GM19438 (cell line): ENCODE measurements around the gene MGST2.

Source experiments
- ATAC-seq: cut with Tn5 transposase; IDR thresholded peaks from one replicate; pipeline ENCODE4 v1.9.1; 2021; ENCODE audit warnings: low read depth; ENCODE audit not compliant: unreplicated experiment

MGST2 gene

DNA sequence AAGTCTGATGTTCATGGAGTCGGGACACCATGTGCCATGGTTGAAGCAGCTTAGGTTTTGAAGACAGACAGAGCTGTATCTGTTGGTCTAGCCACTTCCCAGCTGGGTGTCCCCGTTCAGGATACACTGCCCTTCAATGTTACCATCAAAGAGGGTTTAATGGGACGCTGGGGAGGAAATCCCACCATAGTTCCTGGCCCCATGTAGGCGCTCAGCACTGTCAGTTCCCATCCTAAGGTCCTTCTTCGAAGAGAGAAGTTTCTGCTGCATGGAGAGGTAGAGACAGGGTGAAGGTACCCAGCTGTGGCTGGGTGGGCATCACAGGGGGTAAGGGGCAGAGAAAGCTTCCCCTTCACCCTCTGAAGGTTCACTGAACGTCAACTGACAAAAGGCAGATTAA lies 3.7 kb downstream of the MGST2 start:
- no peak for ATAC-seq

DNA sequence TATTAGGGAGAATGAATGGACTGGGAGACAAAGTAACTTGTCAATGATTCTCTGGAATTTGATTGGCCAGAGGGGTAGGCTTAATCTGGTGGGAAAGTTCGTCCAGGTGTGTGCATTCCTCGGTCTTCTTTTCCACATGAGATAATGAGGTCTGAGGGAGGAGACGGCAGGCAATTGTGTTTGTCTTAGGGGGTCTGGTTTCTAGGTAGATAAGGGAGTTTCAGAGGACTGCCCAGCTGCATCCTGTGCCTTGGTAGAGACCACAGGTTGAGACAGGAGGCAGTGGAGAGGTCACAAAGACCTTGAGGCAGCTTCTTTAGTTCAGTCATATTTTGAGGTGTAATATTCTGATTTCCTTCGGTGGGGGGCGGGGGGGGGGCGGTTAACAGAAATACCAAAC lies 4.3 kb downstream of the MGST2 start:
- no peak for ATAC-seq

DNA sequence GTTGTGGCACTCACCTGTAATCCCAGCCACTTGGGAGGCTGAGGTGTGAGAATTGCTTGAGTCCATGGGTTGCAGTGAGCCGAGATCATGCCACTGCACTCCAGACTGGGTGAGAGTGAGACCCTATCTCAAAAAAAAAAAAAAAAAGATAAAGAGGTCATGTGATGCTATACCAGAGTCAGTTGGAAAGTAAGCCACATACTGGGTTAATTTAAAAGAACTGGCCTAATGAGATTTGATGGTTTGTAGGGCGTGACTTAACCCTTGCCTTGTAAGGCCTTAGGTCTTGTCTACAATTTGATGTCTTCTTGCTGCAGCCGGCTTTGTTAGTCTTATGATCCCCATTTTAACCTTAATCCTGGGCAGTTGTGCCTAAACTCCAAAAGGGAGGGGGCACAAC lies 5.2 kb downstream of the MGST2 start:
- no peak for ATAC-seq

DNA sequence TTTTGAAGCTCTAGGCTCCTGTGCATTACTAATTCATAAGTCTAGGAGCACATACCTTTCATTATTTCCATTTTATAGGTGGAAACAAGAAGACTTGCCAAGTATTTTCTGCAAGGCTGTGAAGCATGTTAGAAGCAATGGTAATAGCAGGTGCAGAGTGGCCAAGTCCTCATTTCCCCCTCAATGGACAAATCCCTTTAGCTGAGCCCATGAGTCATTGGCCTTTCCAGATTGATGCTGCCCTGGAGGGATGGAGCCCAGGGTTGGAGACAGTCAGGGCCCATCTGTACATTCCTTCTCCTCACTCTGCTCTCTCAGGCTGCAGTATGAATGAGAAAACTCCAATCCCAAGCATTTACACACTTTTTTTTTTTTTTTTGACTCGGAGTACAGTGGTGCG lies 6.6 kb downstream of the MGST2 start:
- ATAC-seq, result no peak

DNA sequence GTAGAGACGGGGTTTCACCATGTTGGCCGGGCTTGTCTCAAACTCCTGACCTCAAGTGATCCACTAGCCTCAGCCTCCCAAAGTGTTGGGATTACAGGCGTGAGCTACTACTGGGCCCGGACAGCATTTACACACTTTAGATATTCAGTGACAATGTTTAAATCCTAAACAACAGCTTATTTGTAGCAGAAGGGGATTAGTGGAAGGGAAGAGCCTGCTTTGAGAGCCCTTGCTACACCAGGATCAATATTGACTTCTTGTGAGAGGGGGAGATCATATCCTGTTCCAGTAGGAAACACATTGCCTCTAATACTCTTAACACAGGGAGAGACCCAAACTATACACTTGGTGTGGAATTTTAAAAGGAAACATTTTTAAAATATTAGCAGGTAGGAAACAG lies 7.1 kb downstream of the MGST2 start:
- ATAC-seq, result no peak

DNA sequence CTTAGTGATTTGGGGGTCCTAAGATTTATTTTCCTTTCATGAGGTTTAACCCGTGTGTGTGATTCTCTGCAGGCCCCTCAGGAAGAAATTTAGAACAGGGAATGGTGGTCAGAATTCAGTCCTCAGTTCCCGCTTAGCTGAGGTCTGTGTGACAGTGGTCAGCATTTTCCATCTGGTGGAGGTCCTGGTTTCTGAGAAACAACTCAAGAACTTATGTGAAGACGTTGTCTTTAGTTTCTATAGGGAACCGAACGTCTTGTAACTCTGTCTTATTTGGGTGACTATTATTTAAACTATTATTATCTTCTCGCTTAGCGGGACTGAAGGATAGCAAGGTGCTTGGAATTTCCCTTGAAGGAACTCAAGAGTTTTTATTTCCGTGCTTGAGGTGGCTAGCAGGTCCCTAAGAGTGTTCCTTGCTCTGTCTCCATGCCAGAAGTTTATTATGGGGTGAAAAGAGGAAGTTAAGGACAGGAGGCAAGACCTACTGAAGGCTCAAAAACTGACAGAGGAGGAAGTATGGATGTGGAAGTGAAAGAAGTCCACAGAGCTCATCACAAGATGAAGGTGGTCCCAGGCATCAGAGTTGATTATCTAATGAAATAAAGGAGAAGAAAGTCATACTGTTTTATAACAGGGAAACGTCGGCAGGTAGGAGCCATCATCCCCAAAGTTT lies 9.4 kb downstream of the MGST2 start:
- ATAC-seq, result no peak

DNA sequence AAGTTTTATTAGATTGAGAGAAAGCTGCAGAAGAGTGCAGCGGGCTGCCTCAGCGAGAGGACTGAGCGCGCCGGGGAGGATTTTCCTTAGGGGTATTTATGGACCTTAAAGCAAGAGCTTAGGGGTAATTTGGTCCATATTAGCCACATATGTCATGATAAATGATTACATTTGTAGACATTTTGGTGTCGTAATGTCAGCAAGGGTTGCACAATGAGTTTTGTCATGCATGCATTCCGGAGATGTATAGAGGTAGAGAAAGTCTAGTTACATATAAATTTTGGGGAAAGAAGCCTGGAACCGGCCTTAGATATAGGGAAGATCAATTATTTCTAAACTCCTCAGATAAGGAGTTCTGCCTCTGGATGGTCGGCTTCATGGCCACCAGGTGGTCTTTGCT lies 10.0 kb downstream of the MGST2 start:
- no peak for ATAC-seq

DNA sequence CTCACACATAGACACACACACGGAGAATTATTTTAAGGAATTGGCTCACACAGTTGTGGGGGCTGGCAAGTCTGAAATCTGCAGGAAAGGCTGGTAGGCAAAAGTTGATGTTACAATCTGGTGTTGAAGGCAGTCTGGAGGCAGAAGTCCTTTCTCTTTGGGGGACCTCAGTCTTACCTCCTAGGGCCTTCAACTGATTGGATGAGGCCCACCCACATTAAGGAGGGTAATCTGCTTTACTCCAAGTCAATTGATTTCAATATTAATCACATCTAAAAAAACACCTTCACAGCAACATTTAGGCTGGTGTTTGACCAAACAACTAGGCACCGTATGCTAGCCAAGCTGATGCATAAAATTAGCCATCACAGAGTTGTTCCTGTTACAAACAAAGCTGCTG lies 10.7 kb downstream of the MGST2 start:
- ATAC-seq, result no peak

DNA sequence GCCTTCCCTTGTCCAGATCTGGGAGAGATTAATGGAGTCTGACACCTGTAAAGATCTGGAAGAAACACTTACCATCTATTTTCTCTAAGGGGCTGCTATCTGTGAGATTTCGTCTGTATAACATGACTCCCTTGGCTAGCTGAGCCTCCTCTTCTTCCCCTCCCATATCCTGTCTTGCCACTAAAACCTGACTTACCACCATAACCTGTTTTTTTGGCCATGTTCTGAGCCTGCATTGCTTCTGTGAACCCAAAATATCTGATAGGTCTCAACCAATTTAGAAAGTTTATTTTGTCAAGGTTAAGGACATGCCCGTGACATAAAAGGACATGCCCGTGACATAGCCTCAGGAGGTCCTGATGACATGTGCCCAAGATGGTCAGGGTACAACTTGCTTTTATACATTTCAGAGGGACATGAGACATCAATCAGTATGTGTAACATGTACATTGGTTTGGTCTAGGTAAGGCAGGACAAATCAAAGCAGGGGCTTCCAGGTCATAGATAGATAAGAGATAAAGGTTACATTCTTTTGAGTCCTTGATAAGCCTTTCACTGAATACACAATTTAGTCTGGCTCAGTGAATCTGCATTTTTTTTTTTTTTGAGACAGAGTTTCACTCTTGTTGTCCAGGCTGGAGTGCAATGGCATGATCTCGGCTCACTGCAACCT lies 11.4 kb downstream of the MGST2 start:
- no peak for ATAC-seq

DNA sequence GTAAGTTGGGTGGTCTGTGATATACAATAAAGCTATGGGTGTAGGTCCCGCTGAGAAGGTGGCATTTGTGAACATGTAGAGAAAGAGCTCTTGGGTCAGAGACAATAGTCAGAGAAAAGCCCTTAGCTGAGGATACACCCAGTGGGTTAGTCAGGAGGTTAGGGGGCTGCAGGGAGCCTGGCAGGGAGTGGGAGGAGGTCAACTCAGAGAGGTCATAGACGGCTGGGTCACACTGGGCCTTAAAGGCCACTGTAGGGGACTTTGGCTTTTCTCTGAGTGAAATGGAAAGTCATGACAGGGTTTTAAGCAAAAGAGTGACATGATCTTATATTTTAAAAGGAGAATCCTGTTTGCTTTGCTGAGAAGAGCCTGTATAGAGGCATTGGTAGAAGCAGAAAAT lies 16.7 kb downstream of the MGST2 start:
- no peak for ATAC-seq

DNA sequence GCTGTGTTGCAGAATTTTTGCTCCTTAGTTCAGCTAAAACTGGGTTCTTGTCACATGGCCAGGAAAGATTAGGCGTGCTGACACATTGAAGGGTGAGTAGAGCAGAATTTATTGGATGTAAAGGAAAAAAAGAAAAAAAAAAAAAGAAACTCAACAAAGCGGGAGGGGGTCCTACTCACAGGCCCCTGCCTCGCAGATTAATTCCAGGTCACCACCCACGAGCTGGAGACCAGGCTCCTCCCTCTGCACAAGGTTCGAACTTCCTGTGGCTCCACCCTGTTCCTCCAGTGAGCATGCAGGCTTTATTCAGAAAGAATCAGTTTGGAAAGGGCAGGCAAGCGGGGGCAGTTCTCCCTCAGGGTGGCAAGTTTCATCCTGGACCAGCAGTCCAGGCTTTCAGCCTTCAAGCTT lies 17.1 kb downstream of the MGST2 start:
- no peak for ATAC-seq

DNA sequence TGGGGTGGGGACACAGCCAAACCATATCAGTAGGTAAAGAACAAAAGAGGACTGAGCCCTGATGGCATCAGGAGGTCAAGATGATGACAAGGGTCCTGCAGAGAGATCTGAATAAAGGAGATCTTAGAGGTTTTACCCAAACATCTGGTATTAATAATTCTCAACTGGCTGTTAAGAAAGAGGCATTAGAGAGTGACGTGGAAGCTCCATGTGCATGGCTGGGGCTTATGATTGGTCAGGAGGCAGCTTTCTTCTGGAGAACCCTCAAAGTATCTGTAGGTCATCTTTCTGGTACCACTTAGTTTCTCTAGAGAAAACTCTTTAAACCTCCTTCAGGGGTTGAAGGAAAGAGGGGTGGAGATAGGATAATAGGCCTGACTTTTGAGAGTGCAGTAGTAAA lies 18.7 kb downstream of the MGST2 start:
- no peak for ATAC-seq

DNA sequence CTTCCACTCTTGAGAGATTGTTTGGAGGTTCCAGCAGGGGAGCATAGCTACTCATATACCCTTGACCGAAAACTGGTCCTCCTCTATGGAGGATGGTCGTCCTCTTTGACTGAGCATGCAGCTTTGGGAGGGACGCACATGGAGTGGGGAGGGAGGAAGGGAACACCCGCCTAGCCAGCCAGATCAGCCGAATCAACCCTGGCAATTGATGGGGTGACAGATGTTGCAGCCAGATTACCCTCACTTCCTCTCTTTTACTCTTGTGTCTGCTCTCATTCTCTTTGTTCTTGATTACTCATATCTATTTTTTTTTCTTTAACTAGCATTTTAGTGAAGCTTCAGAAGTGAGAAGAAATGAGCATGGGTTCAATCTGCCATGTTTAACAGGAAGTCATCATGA lies 19.6 kb downstream of the MGST2 start:
- ATAC-seq, result no peak

DNA sequence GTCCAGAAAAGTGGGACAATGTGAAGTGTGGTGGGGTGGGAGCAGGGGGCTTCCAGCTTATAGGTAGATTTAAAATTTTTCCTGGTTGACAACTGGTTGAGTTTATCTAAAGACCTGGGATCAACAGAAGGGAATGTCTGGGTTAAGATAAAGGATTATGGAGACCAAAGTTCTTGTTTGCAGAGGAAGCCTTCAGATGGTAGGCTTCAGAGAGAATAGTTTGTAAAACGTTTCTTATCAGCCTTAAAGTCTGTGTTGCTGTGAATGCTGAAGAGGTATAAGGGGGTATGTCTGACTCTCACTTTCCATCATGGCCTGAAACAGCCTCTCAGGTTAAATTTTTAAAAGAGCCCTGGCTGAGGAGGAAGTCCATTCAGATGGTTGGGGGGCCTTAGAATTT lies 20.5 kb downstream of the MGST2 start:
- no peak for ATAC-seq

DNA sequence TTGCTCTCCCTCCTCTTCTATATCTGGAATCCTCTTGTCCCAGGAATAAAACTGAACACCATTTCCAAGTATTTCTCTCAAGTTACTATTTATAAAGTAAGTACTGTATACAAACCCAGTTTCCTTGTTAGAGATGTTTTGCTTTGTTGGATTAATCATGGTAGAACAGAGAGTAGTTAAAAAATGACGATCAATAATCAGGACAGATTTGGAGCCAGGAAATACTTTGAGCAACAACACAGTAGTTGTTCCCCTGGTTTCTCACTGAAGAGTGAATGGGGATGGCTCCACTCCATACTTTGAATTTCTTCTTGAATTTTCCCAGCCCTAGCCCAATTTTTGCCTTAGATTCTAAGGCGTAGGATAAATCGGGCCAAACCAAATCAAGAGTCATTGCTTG lies 21.4 kb downstream of the MGST2 start:
- no peak for ATAC-seq

DNA sequence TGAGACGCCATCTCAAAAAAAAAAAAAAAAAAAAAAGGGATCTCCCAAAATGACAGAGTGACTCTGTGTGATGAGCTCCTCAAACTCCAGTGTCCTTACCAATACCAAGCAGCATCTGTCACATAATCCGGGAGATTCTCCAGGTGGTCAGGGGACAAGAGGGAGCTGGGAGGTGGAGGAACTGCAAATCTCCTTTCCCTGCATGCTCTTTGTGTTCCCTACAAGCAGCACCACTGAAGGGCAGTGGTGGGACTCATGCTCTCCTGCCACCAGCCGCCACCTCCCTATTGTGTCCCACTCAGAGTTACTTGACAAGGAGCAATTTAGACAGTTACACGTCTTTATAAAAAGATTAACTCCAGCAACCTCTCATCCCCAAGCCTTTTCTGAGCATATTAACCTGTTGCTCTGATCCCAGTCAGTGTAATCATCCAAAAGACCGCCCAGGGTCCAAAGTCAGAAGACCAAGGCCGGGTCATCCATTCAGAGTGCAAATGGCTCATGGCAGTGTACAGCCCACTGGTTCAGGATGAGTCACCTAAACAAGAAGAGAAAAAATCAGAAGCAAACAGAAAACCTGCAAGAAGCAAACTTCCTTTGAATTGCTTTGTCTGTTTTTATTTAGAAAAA lies 23.6 kb downstream of the MGST2 start:
- no peak for ATAC-seq

DNA sequence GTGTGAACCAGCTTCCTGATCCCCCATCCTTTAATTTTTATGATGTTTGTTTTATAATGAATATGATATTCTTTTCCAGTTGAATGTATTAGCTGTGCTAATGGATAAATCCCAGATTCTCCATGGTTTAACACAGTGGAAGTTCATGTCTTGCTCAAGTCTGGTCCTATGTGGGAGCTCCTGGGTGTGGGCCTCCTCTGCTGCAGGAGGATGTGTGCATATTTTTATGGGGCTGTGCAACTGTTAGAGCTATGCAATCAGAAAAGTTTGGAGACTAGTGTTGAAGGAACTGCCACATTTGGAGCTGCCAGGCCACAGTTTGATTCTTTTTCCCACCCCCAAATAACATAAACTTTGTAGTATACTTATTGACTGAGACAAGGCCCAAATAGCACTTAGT lies 24.8 kb downstream of the MGST2 start:
- ATAC-seq, result no peak

DNA sequence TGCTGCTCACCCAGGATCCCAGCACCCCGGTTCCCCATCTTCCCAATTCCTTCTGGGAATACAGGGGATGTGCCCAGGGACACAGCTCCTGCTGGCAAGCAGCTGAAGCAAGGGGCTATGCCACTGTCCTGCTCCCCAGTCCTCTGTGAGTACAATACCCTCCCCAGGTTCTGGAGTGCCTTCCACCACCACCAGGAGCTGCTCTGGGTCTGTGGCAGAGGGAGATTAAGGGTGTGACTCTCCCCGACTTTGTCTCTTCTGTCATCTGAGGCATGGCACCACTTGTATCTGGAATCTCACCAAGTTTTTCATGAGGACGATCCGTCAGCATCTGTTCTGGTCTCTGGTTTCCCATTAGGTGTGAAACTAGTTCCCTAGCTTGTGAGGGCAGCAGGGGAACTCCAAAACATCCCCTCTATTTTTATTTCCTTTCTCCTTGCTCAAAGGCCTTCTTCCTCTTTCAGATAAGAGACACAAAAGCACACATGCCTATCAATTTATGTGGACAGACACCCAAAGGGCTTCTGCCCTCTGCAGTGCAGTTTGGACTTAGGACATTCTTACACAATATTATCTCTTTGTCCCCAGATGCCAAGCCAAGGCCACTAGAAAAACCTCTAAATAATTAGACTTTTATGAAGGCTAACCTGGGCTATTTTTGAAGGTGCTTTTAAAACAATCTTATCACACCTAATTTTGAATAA lies 26.8 kb downstream of the MGST2 start:
- no peak for ATAC-seq

DNA sequence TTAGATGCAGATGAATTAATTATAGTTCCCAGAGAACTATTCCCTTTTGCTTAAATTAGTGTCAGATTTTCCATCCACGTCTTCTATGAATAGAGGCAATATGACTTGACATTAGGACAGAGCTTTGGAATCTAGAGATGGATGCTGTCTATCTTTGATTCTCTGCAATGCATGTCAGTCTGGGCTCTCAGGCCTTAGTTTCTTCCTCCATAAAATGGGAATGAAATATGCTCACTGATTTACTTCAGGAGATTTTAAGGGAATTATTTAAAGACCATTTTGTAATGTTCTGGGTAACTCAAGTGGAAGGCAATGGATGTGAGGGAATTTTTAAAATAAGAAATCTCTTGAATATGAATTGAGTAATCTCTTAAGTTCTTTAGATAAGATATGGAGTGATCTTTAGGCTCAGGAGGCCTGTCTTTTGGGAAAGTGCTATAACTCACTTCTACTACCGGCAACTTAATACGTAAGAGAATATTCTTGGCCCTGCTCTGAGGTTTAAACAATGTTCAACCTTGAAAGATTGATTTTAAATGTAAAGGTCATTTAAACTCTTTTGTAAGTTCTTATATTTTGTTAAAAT lies 29.0 kb downstream of the MGST2 start:
- no peak for ATAC-seq

DNA sequence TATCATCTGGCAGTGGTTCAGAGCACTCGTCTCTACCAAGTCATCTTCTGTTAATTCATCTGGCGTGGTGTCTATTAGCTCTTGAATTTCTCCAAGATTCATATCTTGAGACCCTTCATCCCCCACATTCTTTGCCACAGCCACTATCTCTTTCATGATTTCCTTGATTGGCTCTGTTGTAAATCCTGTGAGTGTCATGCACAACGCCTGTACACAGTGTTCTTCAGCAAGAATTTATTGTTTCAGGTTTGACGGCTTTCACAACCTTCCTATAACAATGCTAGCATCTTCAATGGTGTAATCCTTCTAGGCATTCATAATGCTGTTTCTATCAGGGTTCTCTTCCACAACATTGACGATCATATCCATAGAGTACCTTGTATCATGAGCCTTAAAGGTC lies 30.9 kb downstream of the MGST2 start:
- ATAC-seq, result no peak
